OCI-LY3 (cell line): ENCODE results near the gene FBLIM1.

Source experiments
- H2AFZ ChIP-seq: fragments of 200-600, 300-600 bp; shearing (Covaris generic); 2 replicates; pipeline ENCODE4 v1.6.0; 2014; ENCODE audit warnings: antibody characterized with exemption, low read depth, low read length
- H3K27ac ChIP-seq: fragments of 200-600, 300-600 bp; sonication (generic); 2 replicates; pipeline ENCODE4 v1.5.1; 2014; ENCODE audit warnings: mild to moderate bottlenecking, low read length, moderate library complexity, mixed read lengths
- H3K27me3 ChIP-seq: fragments of 200-600, 300-600 bp; sonication (generic); 2 replicates; pipeline ENCODE4 v1.6.1; 2014; ENCODE audit warnings: low read depth, low read length, mixed read lengths
- H3K36me3 ChIP-seq: fragments of 200-600, 300-600 bp; sonication (generic); replicated peaks from 2 replicates; pipeline ENCODE3; 2014; ENCODE audit warnings: low read depth, low read length, mixed read lengths
- H3K4me1 ChIP-seq: fragments of 300-600, 200-600 bp; sonication (generic); 2 replicates; pipeline ENCODE4 v1.6.1; 2014; ENCODE audit warnings: low read length, mixed read lengths
- H3K4me2 ChIP-seq: fragments of 200-600, 300-600 bp; sonication (generic); 2 replicates; pipeline ENCODE4 v1.6.1; 2014; ENCODE audit warnings: low read length, mixed read lengths
- H3K4me3 ChIP-seq: fragments of 300-600, 200-600 bp; sonication (generic); 2 replicates; pipeline ENCODE4 v1.5.1; 2014; ENCODE audit warnings: antibody characterized with exemption, mild to moderate bottlenecking, low read length, moderate library complexity
- H3K79me2 ChIP-seq: fragments of 300-600, 200-600 bp; shearing (Covaris generic); 2 replicates; pipeline ENCODE4 v1.6.1; 2014; ENCODE audit warnings: mild to moderate bottlenecking, low read length, mixed read lengths
- H3K9ac ChIP-seq: fragments of 300-600, 200-600 bp; shearing (Covaris generic); 2 replicates; pipeline ENCODE4 v1.6.0; 2014; ENCODE audit warnings: mild to moderate bottlenecking, low read length, moderate library complexity
- H3K9me3 ChIP-seq: fragments of 200-600, 300-600 bp; shearing (Covaris generic); 2 replicates; pipeline ENCODE4 v1.6.1; 2014; ENCODE audit warnings: low read length, mixed read lengths; ENCODE audit not compliant: insufficient read depth
- H4K20me1 ChIP-seq: fragments of 200-600, 300-600 bp; sonication (generic); 2 replicates; pipeline ENCODE4 v1.6.1; 2016; ENCODE audit warnings: low read length, mixed read lengths; ENCODE audit not compliant: insufficient read depth
- EZH2phosphoT487 ChIP-seq: fragments of 200-600 bp; shearing (Covaris generic); IDR thresholded peaks from 2 replicates; pipeline ENCODE4 v1.6.1; 2018; ENCODE audit warnings: antibody characterized with exemption, mixed run types, low read depth
- TF ChIP-seq, protein P1 (sequence below): fragments of 200-600, 300-600 bp; sonication (generic); IDR thresholded peaks from 2 replicates; pipeline ENCODE4 v1.5.1; 2014; ENCODE audit warnings: antibody characterized with exemption, low read length, low read depth

Gene FBLIM1

DNA sequence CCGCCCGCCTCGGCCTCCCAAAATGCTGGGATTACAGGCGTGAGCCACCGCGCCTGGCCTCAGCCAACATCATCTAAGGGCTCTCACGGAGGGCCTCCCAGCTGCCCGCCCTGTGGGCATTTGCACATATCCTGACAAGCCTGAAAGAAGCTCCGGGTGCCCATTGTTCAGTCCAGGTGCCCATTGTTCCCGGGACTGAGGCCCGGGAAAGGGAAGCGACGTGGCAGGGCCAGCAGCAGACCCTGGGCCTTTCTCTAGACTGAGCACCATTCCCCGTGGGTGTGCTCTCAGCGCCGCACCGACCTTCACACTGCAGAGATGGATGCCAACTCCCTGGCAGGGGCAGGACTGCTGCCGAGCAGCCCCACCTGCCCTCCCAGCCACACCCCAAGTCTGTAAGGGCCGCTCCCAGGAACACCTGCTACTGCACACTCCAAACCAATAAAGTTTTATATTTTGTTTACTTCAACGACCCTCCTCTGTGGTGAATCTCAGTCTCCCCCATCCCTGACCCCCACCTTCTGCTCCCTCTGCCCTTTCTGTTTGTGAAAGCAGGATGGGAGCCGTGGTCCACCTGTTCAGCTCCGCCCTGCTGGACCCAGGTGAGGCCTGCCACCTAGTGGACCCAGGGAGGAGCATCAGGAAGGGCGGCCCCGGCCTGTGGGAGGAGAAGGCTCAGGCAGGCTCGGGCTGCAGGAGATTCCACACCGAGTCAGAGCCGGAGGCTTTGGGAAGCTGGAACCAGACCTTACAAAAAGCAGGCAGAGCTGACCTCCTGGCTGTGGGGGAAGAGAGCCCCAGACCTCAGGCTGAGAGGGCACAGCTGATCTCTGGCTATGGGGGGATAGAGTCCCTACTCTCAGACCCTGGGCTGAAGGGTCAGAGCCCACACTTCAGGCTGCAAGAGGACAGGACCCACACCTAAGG lies 17.4 kb upstream of the FBLIM1 start:
- no peaks in the 10 kb centered on the region for H3K4me1 ChIP-seq
- no peak overlapping the region for H3K27ac ChIP-seq
- no peak overlapping the region for H3K4me3 ChIP-seq
- no peaks in the 10 kb centered on the region for H3K27me3 ChIP-seq
- H4K20me1 ChIP-seq: no peaks in the 10 kb centered on the region
- no peak overlapping the region for H2AFZ ChIP-seq
- no peaks in the 10 kb centered on the region for H3K79me2 ChIP-seq
- H3K4me2 ChIP-seq: no peak overlapping the region
- TF ChIP-seq, protein P1, sequence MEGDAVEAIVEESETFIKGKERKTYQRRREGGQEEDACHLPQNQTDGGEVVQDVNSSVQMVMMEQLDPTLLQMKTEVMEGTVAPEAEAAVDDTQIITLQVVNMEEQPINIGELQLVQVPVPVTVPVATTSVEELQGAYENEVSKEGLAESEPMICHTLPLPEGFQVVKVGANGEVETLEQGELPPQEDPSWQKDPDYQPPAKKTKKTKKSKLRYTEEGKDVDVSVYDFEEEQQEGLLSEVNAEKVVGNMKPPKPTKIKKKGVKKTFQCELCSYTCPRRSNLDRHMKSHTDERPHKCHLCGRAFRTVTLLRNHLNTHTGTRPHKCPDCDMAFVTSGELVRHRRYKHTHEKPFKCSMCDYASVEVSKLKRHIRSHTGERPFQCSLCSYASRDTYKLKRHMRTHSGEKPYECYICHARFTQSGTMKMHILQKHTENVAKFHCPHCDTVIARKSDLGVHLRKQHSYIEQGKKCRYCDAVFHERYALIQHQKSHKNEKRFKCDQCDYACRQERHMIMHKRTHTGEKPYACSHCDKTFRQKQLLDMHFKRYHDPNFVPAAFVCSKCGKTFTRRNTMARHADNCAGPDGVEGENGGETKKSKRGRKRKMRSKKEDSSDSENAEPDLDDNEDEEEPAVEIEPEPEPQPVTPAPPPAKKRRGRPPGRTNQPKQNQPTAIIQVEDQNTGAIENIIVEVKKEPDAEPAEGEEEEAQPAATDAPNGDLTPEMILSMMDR: peak; percentile 75
- no peak for TF ChIP-seq EZH2phosphoT487
- H3K36me3 ChIP-seq: no peaks in the 10 kb centered on the region
- no peaks in the 10 kb centered on the region for H3K9me3 ChIP-seq
- no peak overlapping the region for H3K9ac ChIP-seq

DNA sequence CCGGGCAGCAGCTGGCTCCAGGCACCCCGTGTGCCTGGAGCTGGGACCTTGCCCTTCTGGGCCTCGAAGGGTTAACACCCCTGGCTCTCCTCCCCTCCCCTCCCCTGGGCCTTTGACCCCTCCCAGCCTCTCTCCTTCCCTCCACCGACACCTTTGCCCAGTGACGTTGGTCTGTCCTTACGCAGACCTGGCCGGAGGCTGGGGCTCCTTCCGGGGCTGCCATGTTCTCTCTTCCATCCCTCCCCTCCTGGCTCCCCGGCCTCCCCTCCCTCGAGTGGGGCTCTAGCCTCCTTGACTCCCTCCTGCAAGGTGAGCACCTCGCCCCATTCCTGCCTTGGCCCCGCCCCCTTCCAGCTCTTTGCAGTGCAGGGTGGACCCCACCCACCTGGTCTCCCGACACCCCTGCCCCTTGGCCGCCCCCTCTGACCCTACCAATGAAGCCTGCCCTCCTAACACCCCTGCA lies 16.2 kb upstream of the FBLIM1 start, which contains the start of gene TMEM82:
Gene TMEM82, plus strand, starts transcription at position 161 of the 463 bp plus-strand sequence. Its CDS starts 61 bp downstream, at position 222.
- Histone ChIP-seq H3K79me2 (no peaks in the 10 kb centered on the region), H3K4me1 (no peaks in the 10 kb centered on the region), H3K36me3 (no peaks in the 10 kb centered on the region), H3K9me3 (no peaks in the 10 kb centered on the region), H4K20me1 (no peaks in the 10 kb centered on the region), H3K9ac (no peak within 1 kb of the TSS), H2AFZ (no peak within 1 kb of the TSS), H3K27ac (no peak within 1 kb of the TSS), H3K27me3 (no peaks in the 10 kb centered on the region), H3K4me3 (no peak within 1 kb of the TSS), H3K4me2 (no peak within 1 kb of the TSS)
- TF ChIP-seq, protein P1: no peak
- no peak for TF ChIP-seq EZH2phosphoT487

DNA sequence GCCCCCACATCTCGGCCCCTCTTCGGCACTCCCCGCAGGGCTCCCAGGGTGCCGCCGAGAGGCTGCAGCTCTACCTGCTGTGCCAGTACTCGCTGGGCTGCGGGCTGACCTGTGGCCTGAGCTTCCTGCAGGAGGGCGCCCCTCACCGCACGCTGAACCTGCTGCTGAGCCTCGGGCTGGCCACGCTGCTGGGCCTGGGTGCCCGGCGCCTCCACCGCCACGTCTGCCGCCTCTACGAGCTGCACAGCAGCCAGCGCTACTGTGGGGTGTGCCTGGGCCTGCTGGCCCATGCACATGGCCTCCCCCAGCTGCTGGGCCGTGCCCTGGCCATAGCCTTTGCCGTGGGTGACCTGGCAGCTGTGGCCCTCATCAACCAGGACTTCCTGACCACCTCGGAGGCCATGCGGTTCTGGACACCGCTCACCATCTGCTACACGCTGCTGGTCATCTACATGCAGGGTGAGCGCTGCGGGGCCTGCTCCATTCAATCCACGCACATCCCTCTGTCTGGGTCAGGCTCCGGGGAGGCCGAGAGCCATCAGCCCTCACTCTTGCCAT lies 14.4 kb upstream of the FBLIM1 start:
- no peak overlapping the region for H3K4me2 ChIP-seq
- no peak overlapping the region for H3K9ac ChIP-seq
- no peak overlapping the region for H2AFZ ChIP-seq
- H3K79me2 ChIP-seq: no peaks in the 10 kb centered on the region
- H3K27me3 ChIP-seq: no peaks in the 10 kb centered on the region
- H3K4me3 ChIP-seq: no peak overlapping the region
- H4K20me1 ChIP-seq: no peaks in the 10 kb centered on the region
- H3K27ac ChIP-seq: no peak overlapping the region
- no peaks in the 10 kb centered on the region for H3K4me1 ChIP-seq
- H3K36me3 ChIP-seq: no peaks in the 10 kb centered on the region
- TF ChIP-seq EZH2phosphoT487: no peak
- TF ChIP-seq, protein P1: no peak
- no peaks in the 10 kb centered on the region for H3K9me3 ChIP-seq

DNA sequence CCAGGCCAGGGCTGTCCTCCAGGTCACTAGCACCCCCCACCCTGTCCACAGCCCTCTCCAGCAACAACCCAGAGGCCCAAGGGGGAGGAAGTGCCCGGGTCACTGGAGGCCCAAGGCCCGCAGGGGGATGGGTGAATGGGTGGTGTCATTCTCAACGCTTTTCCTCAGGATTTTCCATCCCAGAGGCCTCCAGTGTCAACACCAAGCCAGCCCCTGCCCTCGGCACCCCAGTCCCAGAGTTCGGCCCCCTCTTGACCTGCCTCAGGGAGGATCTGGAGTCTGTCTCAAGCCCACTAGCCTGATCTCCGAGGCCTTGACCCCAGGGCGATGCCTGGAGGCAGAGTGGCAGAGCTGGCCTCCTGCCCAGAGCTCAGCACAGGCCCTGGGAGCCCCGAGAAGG lies 11.2 kb upstream of the FBLIM1 start:
- Histone ChIP-seq H2AFZ (no peak overlapping the region), H3K27me3 (no peaks in the 10 kb centered on the region), H3K4me1 (no peaks in the 10 kb centered on the region), H4K20me1 (no peaks in the 10 kb centered on the region), H3K27ac (no peak overlapping the region), H3K9ac (no peak overlapping the region), H3K36me3 (no peaks in the 10 kb centered on the region), H3K4me3 (no peak overlapping the region), H3K9me3 (no peaks in the 10 kb centered on the region), H3K79me2 (no peaks in the 10 kb centered on the region), H3K4me2 (no peak overlapping the region)
- no peak for TF ChIP-seq EZH2phosphoT487
